ENCODE data around the gene LPXN.

The LPXN gene

DNA sequence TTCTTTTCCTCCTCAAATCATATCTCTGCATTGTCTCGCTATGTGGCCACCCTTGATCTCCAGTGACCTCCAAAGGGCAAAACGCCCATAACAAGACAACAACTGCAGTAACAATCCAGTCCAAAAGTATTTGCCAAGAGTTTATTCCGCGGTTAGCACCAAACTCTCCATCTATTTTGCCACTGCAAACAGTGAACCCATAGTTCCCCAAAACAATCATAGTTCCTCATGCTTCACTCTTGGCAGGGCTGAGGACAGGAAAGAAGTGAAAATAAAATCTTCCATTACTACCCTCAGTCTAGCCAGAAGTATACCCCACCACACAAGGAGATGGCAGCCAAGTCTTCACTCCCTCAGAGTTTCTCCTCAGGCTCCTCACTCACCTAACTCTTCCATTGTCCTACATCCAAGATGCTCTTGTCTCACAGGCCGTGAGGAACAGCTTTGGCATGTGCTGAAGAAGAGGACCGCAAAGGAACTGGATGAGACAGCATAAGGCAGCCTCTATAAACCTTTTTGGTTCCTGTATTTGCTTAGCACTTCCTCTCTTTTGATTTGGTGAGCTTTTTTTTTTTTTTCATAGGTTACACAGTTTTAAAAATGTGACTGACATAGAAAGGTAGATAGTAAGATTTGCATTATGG is at the start of gene LPXN:
Gene LPXN, minus strand, starts transcription at position 480 of the 644 bp plus-strand sequence. Its CDS starts 84 bp downstream, at position 396.
- no peak for DNase-seq

- no peak for DNase-seq
Observed at GRCh38 chr11:58625086-58625485, 49.4 kb upstream of the LPXN start.

DNA sequence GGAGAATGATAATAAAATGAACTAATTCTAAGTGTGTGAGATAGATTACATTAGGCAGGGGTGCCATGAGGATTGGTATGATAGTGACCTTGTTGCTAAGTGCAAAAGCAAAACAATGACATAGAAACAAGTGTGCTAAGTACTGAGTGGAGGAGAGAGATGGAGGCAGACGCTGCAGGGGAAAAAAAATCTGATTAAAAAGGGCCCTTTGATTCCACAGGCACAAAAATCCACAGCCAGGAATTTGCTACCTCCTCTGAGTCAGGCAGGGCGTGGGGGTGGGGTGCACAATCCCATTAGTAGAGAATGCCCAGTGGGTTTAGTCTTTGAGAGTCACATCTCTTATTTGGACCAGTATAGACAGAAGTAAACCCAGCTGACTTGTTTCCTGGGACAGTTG is 46.7 kb upstream of the LPXN start, which contains the start of gene CNTF:
Gene CNTF, plus strand, starts transcription at position 322 of the 400 bp plus-strand sequence. CDS start 88 bp downstream, outside the sequence.
- no peak for DNase-seq

DNA sequence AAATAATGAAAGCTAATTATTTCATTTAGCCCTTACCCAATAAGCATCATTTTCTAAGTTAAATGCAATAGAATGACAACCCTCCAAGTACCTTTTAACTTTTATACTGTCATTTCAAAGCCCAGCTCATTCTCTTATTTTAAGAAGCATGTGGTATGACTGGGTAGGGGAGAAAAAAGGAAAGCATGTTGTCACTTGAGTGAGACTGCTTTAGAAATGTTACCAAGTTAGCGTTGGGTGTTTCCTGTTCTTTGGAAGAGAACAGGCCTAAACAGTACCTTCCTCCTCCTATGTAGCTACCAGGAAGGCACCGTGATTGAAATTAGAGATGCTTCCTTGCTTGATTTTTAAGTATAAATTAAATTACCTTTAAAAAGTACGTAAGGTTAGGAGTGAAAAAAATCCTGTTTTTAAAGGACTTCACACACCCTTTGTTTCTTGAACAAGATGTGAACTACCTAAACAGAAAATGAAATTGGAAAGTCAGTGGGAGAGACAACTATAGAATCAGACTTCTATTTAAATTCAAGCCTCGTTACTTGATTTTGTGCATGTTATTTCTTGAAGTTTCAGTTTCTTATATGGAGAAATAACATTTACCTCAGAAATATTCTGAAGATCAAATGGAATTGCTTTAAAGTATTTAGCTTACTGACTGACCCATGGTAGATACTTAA is 46.1 kb upstream of the LPXN start:
- DNase-seq: no peak

- no peak for DNase-seq
Observed at GRCh38 chr11:58617976-58618557, 42.4 kb upstream of the LPXN start.

GRCh38 chr11:58616594-58616993 is 40.9 kb upstream of the LPXN start:
- DNase-seq: no peak

DNA sequence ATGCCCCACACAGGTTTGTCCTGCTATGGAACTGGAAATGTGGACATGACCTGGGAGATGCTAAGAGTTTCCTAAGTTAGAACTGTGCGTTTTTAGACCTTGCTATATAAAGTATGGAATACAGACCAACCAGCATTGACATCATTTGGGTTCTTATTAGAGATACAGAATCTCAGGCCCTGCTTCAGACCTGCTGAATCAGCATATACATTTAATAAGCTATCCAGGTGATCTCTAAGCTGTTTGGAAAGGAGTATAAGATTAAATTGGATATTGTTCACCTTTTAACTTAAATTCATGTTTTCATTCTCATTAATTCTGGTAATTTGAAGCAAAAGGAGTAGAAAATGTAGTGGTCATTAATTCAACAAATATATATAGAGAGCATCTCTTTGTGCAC is 39.9 kb upstream of the LPXN start:
- no peak for DNase-seq

DNA sequence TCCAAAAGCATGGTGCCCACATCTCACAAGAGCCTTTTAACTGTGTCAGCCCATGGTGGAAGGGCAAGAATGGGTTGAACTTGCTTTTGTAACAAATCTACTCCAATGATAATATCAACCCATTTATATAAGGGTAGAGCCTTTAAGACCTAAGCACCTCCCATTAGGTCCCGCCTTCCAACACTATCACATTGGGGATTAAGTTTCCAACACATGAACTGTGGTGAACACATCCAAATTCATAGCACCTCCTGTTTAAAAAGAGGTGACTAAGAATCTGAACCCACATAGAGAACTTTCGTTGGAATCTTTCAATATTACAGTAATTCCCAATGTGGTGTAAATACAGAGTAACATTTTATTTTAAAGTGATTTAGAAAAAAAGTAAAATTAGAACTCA is 37.6 kb upstream of the LPXN start:
- no peak for DNase-seq

DNA sequence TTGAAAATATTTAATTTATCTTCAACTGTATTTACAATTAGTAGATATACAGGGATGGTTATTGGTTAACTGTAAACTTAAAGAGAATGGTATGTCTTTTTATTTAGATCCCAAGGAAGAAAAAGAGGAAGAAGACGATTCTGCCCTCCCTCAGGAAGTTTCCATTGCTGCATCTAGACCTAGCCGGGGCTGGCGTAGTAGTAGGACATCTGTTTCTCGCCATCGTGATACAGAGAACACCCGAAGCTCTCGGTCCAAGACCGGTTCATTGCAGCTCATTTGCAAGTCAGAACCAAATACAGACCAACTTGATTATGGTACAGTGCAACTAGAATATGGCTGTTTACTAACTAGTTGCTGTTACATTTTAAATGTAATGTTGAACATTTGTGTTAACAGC is 34.1 kb upstream of the LPXN start:
- no peak for DNase-seq

DNA sequence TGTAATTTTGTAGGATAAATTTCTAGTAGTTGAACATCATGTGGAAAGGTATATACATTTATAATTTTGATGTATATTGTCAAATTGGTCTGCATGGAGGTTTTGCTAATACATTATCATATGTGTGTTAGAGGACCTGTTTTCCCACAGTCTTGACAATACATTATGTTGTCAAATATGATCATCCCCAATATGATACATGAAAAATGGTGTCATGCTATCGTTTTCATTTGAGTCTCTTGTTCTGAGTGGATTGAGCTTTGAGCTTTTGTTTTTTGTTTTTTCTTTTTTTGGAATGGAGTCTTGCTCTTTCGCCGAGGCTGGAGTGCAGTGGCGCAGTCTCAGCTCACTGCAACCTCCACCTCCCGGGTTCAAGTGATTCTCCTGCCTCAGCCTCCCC is 32.7 kb upstream of the LPXN start:
- DNase-seq: no peak

- no peak for DNase-seq
Observed at GRCh38 chr11:58606930-58607714, 31.5 kb upstream of the LPXN start.

GRCh38 chr11:58600510-58600909 is 24.9 kb upstream of the LPXN start:
- no peak for DNase-seq

DNA sequence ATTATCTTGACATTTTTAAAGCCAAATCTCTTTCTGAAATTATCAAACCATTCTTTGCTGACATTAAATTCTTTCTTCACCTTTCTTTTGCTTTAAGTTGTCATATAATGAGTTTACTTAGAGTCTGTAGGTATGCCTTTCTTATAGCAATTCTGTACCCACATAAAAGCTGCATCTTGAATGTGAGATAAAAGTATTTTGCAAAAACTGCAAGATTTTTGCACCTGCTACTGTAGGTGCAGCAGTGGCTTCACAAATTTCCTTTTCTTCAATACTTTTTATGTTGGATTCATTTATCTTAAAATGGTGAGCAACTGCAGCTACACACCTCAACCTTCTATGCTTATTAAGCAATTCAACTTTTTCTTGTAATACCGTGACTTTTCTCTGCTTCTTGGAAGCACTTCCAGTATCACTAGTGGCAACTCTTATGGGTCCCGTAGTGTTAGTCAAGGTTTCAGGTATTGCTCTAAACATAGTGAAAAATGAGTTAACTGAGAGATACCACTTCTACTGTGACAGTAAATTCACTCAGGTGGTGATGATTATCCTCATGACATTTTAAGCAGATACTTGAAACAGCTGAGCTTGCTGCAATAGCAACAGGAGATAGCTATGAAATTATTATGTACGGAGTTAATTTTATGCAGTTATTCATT is 22.0 kb upstream of the LPXN start:
- DNase-seq: no peak

DNA sequence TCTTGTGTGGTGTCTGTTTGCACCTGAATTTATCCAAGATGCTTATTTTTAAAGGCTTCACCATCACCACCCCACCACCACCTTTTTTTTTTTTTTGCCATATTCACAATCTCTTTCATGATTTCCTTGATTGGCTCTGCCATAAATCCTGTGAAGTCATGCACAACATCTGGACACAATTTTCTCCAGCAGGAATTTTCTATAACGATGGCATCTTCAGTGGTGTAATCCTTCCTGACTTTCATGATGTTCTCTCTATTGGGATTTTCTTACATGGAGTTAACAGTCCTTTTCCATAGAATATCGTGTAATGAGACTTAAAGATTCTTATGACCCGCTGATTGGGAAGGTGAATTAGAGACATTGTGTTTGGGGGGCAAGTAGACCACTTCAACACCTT is 21.0 kb upstream of the LPXN start:
- DNase-seq: no peak

- no peak for DNase-seq
Observed at GRCh38 chr11:58594826-58595225, 19.2 kb upstream of the LPXN start.

DNA sequence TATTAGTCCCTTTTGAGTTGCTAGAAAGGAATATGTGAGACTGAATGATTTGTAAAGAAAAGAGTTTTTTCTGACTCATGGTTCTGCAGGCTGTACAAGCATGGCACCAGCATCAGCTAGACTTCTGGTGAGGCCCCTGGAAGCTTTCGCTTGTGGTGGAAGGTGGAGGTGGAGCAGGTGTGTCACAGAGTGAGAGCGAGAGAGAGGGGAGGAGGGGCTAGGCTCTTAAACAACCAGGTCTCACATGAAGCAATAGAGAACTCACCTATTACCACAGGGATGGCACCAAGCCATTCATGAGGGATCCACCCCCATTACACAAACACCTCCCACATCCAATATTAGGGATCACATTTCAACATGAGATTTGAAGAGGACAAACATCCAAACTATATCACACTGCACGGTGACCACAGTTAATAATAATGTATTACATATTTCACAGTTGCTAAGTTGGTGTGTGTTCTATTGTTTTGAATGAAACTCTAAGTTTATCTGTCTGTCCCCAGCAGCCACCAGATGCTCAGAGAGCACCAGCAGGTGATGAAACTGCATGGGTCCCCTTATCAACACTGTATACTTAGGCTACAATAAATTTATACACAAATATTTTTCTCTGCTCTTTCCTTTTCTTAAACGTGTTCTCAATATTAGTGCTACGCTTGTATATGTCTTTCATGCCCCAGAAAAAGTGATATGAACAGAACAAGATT is 17.3 kb upstream of the LPXN start:
- DNase-seq: no peak

DNA sequence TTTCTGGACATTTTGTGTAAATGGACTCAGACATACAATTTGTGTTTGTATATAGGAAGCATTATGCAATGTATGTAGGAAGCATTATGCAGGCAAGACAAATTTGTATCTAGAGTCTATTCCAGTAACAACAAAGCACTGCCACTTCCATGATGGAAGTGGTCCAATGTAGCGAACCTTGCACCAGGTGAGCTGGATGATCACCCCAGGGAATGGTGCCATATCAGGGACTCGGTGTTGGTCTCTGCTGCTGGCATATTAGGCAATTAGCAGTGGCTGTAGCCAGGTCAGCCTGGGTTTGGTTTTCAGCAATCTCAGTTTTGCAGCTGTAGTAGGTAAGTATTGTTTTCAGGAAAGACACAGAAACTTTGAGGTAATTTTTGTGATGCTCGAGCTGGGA is 16.0 kb upstream of the LPXN start:
- no peak for DNase-seq

- no peak for DNase-seq
Observed at GRCh38 chr11:58586998-58587397, 11.3 kb upstream of the LPXN start.

DNA sequence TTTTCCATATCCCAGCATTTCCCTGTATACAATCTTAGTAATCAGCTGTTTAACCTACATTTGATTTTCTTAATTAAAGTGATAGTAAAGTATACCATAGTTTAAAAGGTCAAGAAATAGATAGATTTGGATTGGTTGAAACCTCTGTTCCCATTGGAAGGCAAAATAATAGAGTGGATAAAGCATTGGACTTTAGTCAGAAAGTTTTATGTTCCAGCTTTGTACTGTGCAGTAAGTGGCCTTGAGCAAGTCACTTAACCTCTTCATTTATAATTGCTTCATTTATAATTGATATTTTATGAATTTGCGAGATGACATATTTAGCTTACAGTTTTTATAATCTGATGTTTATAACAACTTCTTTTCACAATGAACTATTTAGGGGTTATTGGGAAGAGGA is 6.8 kb upstream of the LPXN start:
- no peak for DNase-seq

DNA sequence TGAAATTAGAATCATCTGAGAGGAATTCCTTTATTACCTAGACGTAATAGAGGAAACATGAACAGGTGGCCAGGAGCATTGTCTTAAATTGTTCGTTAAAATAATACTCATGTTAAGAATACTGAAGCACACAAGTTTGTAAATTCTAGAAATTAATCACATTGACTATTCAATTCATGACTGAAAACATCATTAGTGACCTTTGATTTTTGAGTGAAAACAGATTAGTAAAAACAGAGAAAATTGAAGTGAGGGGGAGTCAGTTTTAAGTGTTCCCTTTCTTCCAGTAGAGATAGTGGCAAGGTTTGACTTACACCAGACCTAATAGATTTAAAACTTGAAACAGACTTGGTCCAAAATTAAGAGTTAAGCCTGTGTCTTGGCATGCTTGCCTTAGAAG is 4.7 kb upstream of the LPXN start:
- no peak for DNase-seq

GRCh38 chr11:58579192-58580129 is 3.8 kb upstream of the LPXN start:
- DNase-seq: peak; percentile 89

All from NCI-H1092 (cell line).